HEK293 (cell line): ENCODE data around the gene AKIP1.

ENCODE experiments used
- GLI2 ChIP-seq: fragments of 450-650 bp; formaldehyde crosslinking; IDR thresholded peaks from 2 replicates; pipeline ENCODE4; 2017; ENCODE audit warnings: missing biosample characterization, missing genetic modification characterization, low read depth, borderline replicate concordance
- INSM2 ChIP-seq: fragments of 450-650 bp; formaldehyde crosslinking; IDR thresholded peaks from 2 replicates; pipeline ENCODE4 v1.5.1; 2016; ENCODE audit warnings: missing biosample characterization, missing genetic modification characterization
- OSR2 ChIP-seq: fragments of 450-650 bp; formaldehyde crosslinking; IDR thresholded peaks from 2 replicates; pipeline ENCODE4 v1.5.1; 2016; ENCODE audit warnings: missing biosample characterization, missing genetic modification characterization
- PRDM1 ChIP-seq: fragments of 450-650 bp; formaldehyde crosslinking; IDR thresholded peaks from 2 replicates; pipeline ENCODE4; 2016; ENCODE audit warnings: missing biosample characterization, missing genetic modification characterization
- REPIN1 ChIP-seq: fragments of 450-650 bp; formaldehyde crosslinking; IDR thresholded peaks from 2 replicates; pipeline ENCODE4 v1.5.1; 2017; ENCODE audit warnings: missing biosample characterization, missing genetic modification characterization, low read depth
- SCRT2 ChIP-seq: fragments of 450-650 bp; formaldehyde crosslinking; IDR thresholded peaks from 2 replicates; pipeline ENCODE4 v1.5.1; 2016; ENCODE audit warnings: missing biosample characterization, missing genetic modification characterization
- WT1 ChIP-seq: fragments of 450-650 bp; formaldehyde crosslinking; IDR thresholded peaks from 2 replicates; pipeline ENCODE4 v1.5.1; 2016; ENCODE audit warnings: missing biosample characterization, missing genetic modification characterization
- YY1 ChIP-seq: fragments of 450-650 bp; formaldehyde crosslinking; IDR thresholded peaks from 2 replicates; pipeline ENCODE4 v1.5.1; 2018; ENCODE audit warnings: missing biosample characterization, missing genetic modification characterization
- YY2 ChIP-seq: fragments of 450-650 bp; formaldehyde crosslinking; IDR thresholded peaks from 2 replicates; pipeline ENCODE4 v1.5.1; 2016; ENCODE audit warnings: missing biosample characterization, missing genetic modification characterization
- ZFP3 ChIP-seq: fragments of 450-650 bp; formaldehyde crosslinking; IDR thresholded peaks from 2 replicates; pipeline ENCODE4 v1.5.1; 2016; ENCODE audit warnings: low read depth, missing biosample characterization, missing genetic modification characterization
- ZNF10 ChIP-seq: fragments of 450-650 bp; formaldehyde crosslinking; IDR thresholded peaks from 2 replicates; pipeline ENCODE4 v1.5.1; 2017; ENCODE audit warnings: missing biosample characterization, missing genetic modification characterization
- ZNF114 ChIP-seq: fragments of 450-650 bp; formaldehyde crosslinking; IDR thresholded peaks from 2 replicates; pipeline ENCODE4 v1.5.0; 2017; ENCODE audit warnings: missing biosample characterization, missing genetic modification characterization
- ZNF133 ChIP-seq: fragments of 450-650 bp; formaldehyde crosslinking; IDR thresholded peaks from 2 replicates; pipeline ENCODE4 v1.5.1; 2016; ENCODE audit warnings: missing biosample characterization, missing genetic modification characterization
- ZNF175 ChIP-seq: fragments of 450-650 bp; formaldehyde crosslinking; IDR thresholded peaks from 2 replicates; pipeline ENCODE4 v1.5.1; 2016; ENCODE audit warnings: missing biosample characterization, missing genetic modification characterization
- ZNF214 ChIP-seq: fragments of 450-650 bp; formaldehyde crosslinking; IDR thresholded peaks from 2 replicates; pipeline ENCODE4 v1.5.1; 2017; ENCODE audit warnings: missing biosample characterization, mild to moderate bottlenecking, missing genetic modification characterization, borderline replicate concordance
- ZNF24 ChIP-seq: fragments of 450-650 bp; formaldehyde crosslinking; IDR thresholded peaks from 2 replicates; pipeline ENCODE4 v1.5.1; 2016; ENCODE audit warnings: missing biosample characterization, missing genetic modification characterization
- ZNF266 ChIP-seq: fragments of 450-650 bp; formaldehyde crosslinking; IDR thresholded peaks from 2 replicates; pipeline ENCODE4 v1.5.1; 2016; ENCODE audit warnings: missing biosample characterization, missing genetic modification characterization, low read depth
- ZNF274 ChIP-seq, 2 experiments: fragments of 200-500 bp in 1 of 2; fragments of 450-650 bp in 1 of 2; sonication (Bioruptor generic) in 1 of 2; formaldehyde crosslinking in 1 of 2; IDR thresholded peaks; 2 replicates each; pipeline versions ENCODE4 v1.5.1 to v1.6.1; 2014 to 2016; ENCODE audit warnings: borderline replicate concordance in 1 of 2, inconsistent platforms in 1 of 2, low read length in 1 of 2, missing biosample characterization in 1 of 2, missing genetic modification characterization in 1 of 2
- ZNF394 ChIP-seq: fragments of 450-650 bp; formaldehyde crosslinking; IDR thresholded peaks from 2 replicates; pipeline ENCODE4 v1.5.1; 2016; ENCODE audit warnings: missing biosample characterization, missing genetic modification characterization, mild to moderate bottlenecking, moderate library complexity, borderline replicate concordance
- ZNF416 ChIP-seq: fragments of 450-650 bp; formaldehyde crosslinking; IDR thresholded peaks from 2 replicates; pipeline ENCODE4 v1.5.1; 2016; ENCODE audit warnings: missing biosample characterization, missing genetic modification characterization
- ZNF426 ChIP-seq: fragments of 450-650 bp; formaldehyde crosslinking; IDR thresholded peaks from 2 replicates; pipeline ENCODE4 v1.5.1; 2017; ENCODE audit warnings: missing biosample characterization, missing genetic modification characterization, mild to moderate bottlenecking, inconsistent platforms, moderate library complexity
- ZNF510 ChIP-seq: fragments of 450-650 bp; formaldehyde crosslinking; IDR thresholded peaks from 2 replicates; pipeline ENCODE4 v1.5.1; 2018; ENCODE audit warnings: mild to moderate bottlenecking, missing genetic modification characterization, missing biosample characterization; ENCODE audit not compliant: insufficient replicate concordance
- ZNF521 ChIP-seq: fragments of 450-650 bp; formaldehyde crosslinking; IDR thresholded peaks from 2 replicates; pipeline ENCODE4 v1.5.1; 2017; ENCODE audit warnings: missing biosample characterization, mild to moderate bottlenecking, missing genetic modification characterization
- ZNF544 ChIP-seq: fragments of 450-650 bp; formaldehyde crosslinking; IDR thresholded peaks from 2 replicates; pipeline ENCODE4 v1.5.0; 2017; ENCODE audit warnings: missing biosample characterization, missing genetic modification characterization
- ZNF549 ChIP-seq: fragments of 450-650 bp; IDR thresholded peaks from 2 replicates; pipeline ENCODE4 v1.5.1; 2018; ENCODE audit warnings: missing biosample characterization, missing genetic modification characterization, mild to moderate bottlenecking, inconsistent platforms, moderate library complexity
- ZNF624 ChIP-seq: fragments of 450-650 bp; formaldehyde crosslinking; IDR thresholded peaks from 2 replicates; pipeline ENCODE4 v1.5.1; 2017; ENCODE audit warnings: missing biosample characterization, missing genetic modification characterization
- ZNF639 ChIP-seq: fragments of 450-650 bp; formaldehyde crosslinking; IDR thresholded peaks from 2 replicates; pipeline ENCODE4 v1.5.1; 2016; ENCODE audit warnings: missing biosample characterization, missing genetic modification characterization
- ZNF670 ChIP-seq: fragments of 450-650 bp; formaldehyde crosslinking; IDR thresholded peaks from 2 replicates; pipeline ENCODE4 v1.5.1; 2016; ENCODE audit warnings: missing biosample characterization, missing genetic modification characterization, low read depth
- ZNF704 ChIP-seq: fragments of 450-650 bp; formaldehyde crosslinking; IDR thresholded peaks from 2 replicates; pipeline ENCODE4 v1.5.1; 2016; ENCODE audit warnings: missing biosample characterization, missing genetic modification characterization
- ZNF707 ChIP-seq: fragments of 450-650 bp; formaldehyde crosslinking; IDR thresholded peaks from 2 replicates; pipeline ENCODE4 v1.5.1; 2016; ENCODE audit warnings: missing biosample characterization, missing genetic modification characterization
- ZNF837 ChIP-seq: fragments of 450-650 bp; formaldehyde crosslinking; IDR thresholded peaks from 2 replicates; pipeline ENCODE4 v1.5.1; 2016; ENCODE audit warnings: missing biosample characterization, missing genetic modification characterization
- TF ChIP-seq, protein P1 (sequence below): fragments of 450-650 bp; formaldehyde crosslinking; IDR thresholded peaks from 2 replicates; pipeline ENCODE4 v1.5.1; 2016; ENCODE audit warnings: missing biosample characterization, missing genetic modification characterization
- TF ChIP-seq, protein P2 (sequence below): fragments of 450-650 bp; formaldehyde crosslinking; IDR thresholded peaks from 2 replicates; pipeline ENCODE4 v1.5.1; 2016; ENCODE audit warnings: missing biosample characterization, missing genetic modification characterization
- TF ChIP-seq, protein P3 (sequence below): fragments of 450-650 bp; formaldehyde crosslinking; IDR thresholded peaks from 2 replicates; pipeline ENCODE4; 2016; ENCODE audit warnings: missing biosample characterization, missing genetic modification characterization

The AKIP1 gene

GRCh38 chr11:8870411-8871170 is 40.4 kb upstream of the AKIP1 start (continued):
- TF ChIP-seq, protein P1, sequence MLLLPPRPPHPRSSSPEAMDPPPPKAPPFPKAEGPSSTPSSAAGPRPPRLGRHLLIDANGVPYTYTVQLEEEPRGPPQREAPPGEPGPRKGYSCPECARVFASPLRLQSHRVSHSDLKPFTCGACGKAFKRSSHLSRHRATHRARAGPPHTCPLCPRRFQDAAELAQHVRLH (tag by site-specific recombination), result no peak
- TF ChIP-seq ZNF133 (tag by site-specific recombination), result no peak
- no peak for TF ChIP-seq ZNF704
- TF ChIP-seq ZNF670, result no peak
- no peak for TF ChIP-seq ZNF24 (tag by site-specific recombination)
- no peak for TF ChIP-seq ZNF394 (tag by site-specific recombination)
- no peak for TF ChIP-seq ZNF521 (tag by site-specific recombination)
- no peak for TF ChIP-seq ZNF639 (tag by site-specific recombination)
- no peak for TF ChIP-seq ZNF549 (tag by site-specific recombination)
- TF ChIP-seq, protein P2, sequence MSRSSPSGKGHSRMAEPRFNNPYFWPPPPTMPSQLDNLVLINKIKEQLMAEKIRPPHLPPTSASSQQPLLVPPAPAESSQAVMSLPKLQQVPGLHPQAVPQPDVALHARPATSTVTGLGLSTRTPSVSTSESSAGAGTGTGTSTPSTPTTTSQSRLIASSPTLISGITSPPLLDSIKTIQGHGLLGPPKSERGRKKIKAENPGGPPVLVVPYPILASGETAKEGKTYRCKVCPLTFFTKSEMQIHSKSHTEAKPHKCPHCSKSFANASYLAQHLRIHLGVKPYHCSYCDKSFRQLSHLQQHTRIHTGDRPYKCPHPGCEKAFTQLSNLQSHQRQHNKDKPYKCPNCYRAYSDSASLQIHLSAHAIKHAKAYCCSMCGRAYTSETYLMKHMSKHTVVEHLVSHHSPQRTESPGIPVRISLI (tag by site-specific recombination), result no peak
- TF ChIP-seq SCRT2 (tag by site-specific recombination), result peak; percentile 83
- no peak for TF ChIP-seq ZNF624 (tag by site-specific recombination)
- no peak for TF ChIP-seq WT1 (tag by site-specific recombination)
- TF ChIP-seq ZNF266 (tag by site-specific recombination), result no peak
- TF ChIP-seq PRDM1 (tag by site-specific recombination), result no peak
- TF ChIP-seq ZNF426 (tag by site-specific recombination), result no peak
- no peak for TF ChIP-seq INSM2 (tag by site-specific recombination)
- TF ChIP-seq ZNF510 (tag by site-specific recombination), result no peak
- TF ChIP-seq ZNF837 (tag by site-specific recombination), result no peak
- TF ChIP-seq ZNF416 (tag by site-specific recombination), result no peak
- TF ChIP-seq ZNF707 (tag by site-specific recombination), result no peak
- TF ChIP-seq, protein P3, sequence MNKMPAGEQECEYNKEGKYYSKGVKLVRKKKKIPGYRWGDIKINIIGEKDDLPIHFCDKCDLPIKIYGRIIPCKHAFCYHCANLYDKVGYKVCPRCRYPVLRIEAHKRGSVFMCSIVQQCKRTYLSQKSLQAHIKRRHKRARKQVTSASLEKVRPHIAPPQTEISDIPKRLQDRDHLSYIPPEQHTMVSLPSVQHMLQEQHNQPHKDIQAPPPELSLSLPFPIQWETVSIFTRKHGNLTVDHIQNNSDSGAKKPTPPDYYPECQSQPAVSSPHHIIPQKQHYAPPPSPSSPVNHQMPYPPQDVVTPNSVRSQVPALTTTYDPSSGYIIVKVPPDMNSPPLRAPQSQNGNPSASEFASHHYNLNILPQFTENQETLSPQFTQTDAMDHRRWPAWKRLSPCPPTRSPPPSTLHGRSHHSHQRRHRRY (tag by site-specific recombination), result no peak
- TF ChIP-seq OSR2, result no peak
- no peak for TF ChIP-seq ZFP3
- no peak for TF ChIP-seq ZNF214 (tag by site-specific recombination)
- no peak for TF ChIP-seq ZNF10 (tag by site-specific recombination)
- no peak for TF ChIP-seq ZNF544 (tag by site-specific recombination)
- no peak for TF ChIP-seq REPIN1
- TF ChIP-seq YY1, result no peak
- no peak for TF ChIP-seq ZNF114
- no peak for TF ChIP-seq GLI2 (tag by site-specific recombination)
- no peak for TF ChIP-seq ZNF274 (IDR thresholded peaks at IDR 0.05; ENCODE audit: low read length)
- TF ChIP-seq ZNF274 (tag by site-specific recombination; IDR thresholded peaks at IDR 0.05; ENCODE audit: borderline replicate concordance), result no peak
- TF ChIP-seq ZNF175, result no peak
- TF ChIP-seq YY2 (tag by site-specific recombination), result no peak
